B cell (primary cell): ENCODE data around the gene GPC5. TPM values are rescaled to one million over a fixed set of nuclear protein-coding genes. Genes with fewer than 3 reads are reported as not detected.

Experiments used
- ATAC-seq: fragments of 200-7000 bp; cut with Tn5 transposase; one replicate; pipeline ENCODE4 v1.10.0; 2021; ENCODE audit warnings: low read depth, mild to moderate bottlenecking, moderate number of reproducible peaks, moderate library complexity
- CTCF ChIA-PET: fragments of 350-600 bp; sonication (Branson Sonifier 250); formaldehyde crosslinking; loops from one replicate; lab custom pipeline; 2021; ENCODE audit warnings: antibody characterized with exemption, inconsistent platforms; lab: Charles Lee
- POLR2A ChIA-PET: fragments of 350-600 bp; sonication (Branson Sonifier 250); formaldehyde crosslinking; loops from one replicate; lab custom pipeline; 2021; ENCODE audit warnings: antibody characterized with exemption; lab: Charles Lee
- DNase-seq: peaks from one replicate; pipeline ENCODE4 v3.0.0; 2013
- H2AFZ ChIP-seq: 2 replicates; pipeline ENCODE4 v1.6.1; 2012; ENCODE audit warnings: mild to moderate bottlenecking, low read depth, low read length; ENCODE audit not compliant: insufficient read depth, poor library complexity, severe bottlenecking
- H3K27ac ChIP-seq, 2 donors: 1 replicate in 1 of 2; 2 replicates in 1 of 2; pipeline ENCODE4 v1.5.1; 2012 to 2013; ENCODE audit warnings: low read length in 2 of 2, mild to moderate bottlenecking in 2 of 2, moderate library complexity in 1 of 2
- H3K27me3 ChIP-seq, 4 experiments: fragments of 200-600 bp in 1 of 4; sonication (generic) in 1 of 4; replicated peaks in 1 of 4; 1 replicate in 2 of 4; 2 replicates in 2 of 4; pipeline versions ENCODE4 v1.6.1 to v1.7.0; 2013 to 2016; ENCODE audit warnings: low read length in 3 of 4, mild to moderate bottlenecking in 2 of 4, mixed read lengths in 1 of 4, moderate library complexity in 1 of 4; ENCODE audit not compliant: insufficient read depth in 4 of 4, control insufficient read depth in 3 of 4; ENCODE audit errors: control extremely low read depth in 1 of 4
- H3K36me3 ChIP-seq, 2 experiments: replicated peaks in 1 of 2; 1 replicate in 1 of 2; 2 replicates in 1 of 2; pipeline versions ENCODE4 v1.6.1 to v1.7.1; 2013; ENCODE audit warnings: low read length in 1 of 2; ENCODE audit not compliant: insufficient read depth in 2 of 2, control insufficient read depth in 1 of 2; ENCODE audit errors: control extremely low read depth in 1 of 2, extremely low read depth in 1 of 2
- H3K4me1 ChIP-seq, 2 donors: fragments of 200-600 bp in 1 of 2; sonication (generic) in 1 of 2; 1 replicate in 1 of 2; 2 replicates in 1 of 2; pipeline versions ENCODE4 v1.5.1 to v1.6.1; 2013 to 2017; ENCODE audit warnings: low read length in 2 of 2; ENCODE audit not compliant: control insufficient read depth in 2 of 2, insufficient read depth in 2 of 2
- H3K4me2 ChIP-seq: replicated peaks from 2 replicates; pipeline ENCODE3; 2012; ENCODE audit warnings: mild to moderate bottlenecking, low read depth, low read length; ENCODE audit not compliant: poor library complexity, severe bottlenecking
- H3K4me3 ChIP-seq, 5 experiments: fragments of 200-600 bp in 1 of 5; sonication (generic) in 1 of 5; 1 replicate in 3 of 5; 2 replicates in 2 of 5; pipeline versions ENCODE4 v1.5.1 to v1.7.0; 2011 to 2016; ENCODE audit warnings: low read length in 4 of 5, mild to moderate bottlenecking in 4 of 5, low read depth in 2 of 5, control low read depth in 1 of 5, moderate library complexity in 1 of 5; ENCODE audit not compliant: insufficient read depth in 1 of 5; ENCODE audit errors: control extremely low read depth in 1 of 5, extremely low read depth in 1 of 5
- H3K79me2 ChIP-seq: fragments of 200-600 bp; sonication (generic); one replicate; pipeline ENCODE4 v1.6.0; 2016; ENCODE audit warnings: low read length; ENCODE audit not compliant: control insufficient read depth, insufficient read depth
- H3K9ac ChIP-seq: fragments of 200-600 bp; sonication (generic); 2 replicates; pipeline ENCODE4 v1.6.1; 2017; ENCODE audit warnings: mild to moderate bottlenecking, low read length, moderate library complexity
- H3K9me3 ChIP-seq, 3 donors: one replicate each; pipeline versions ENCODE4 v1.6.1 to v1.7.1; 2013; ENCODE audit warnings: low read length in 2 of 3; ENCODE audit not compliant: control insufficient read depth in 2 of 3, insufficient read depth in 1 of 3; ENCODE audit errors: control extremely low read depth in 1 of 3
- H4K20me1 ChIP-seq: 2 replicates; pipeline ENCODE4 v1.6.0; 2012; ENCODE audit warnings: mild to moderate bottlenecking, low read length; ENCODE audit not compliant: insufficient read depth, control insufficient read depth, poor library complexity, severe bottlenecking
- H3K27ac Mint-ChIP-seq: one replicate; pipeline ENCODE4 v1.8.0; 2021; ENCODE audit warnings: mixed read lengths
- H3K27me3 Mint-ChIP-seq: one replicate; pipeline ENCODE4 v1.8.0; 2021; ENCODE audit warnings: mixed read lengths
- H3K4me1 Mint-ChIP-seq: one replicate; pipeline ENCODE4 v1.8.0; 2021; ENCODE audit warnings: mixed read lengths
- H3K4me3 Mint-ChIP-seq: one replicate; pipeline ENCODE4 v1.8.0; 2021; ENCODE audit warnings: mixed read lengths
- H3K9me3 Mint-ChIP-seq: one replicate; pipeline ENCODE4 v1.8.0; 2022; ENCODE audit warnings: mixed read lengths; ENCODE audit not compliant: insufficient read depth
- CTCF ChIP-seq: fragments of 200-600 bp; IDR thresholded peaks from one replicate; pipeline ENCODE4 v1.8.0; 2022; ENCODE audit warnings: antibody characterized with exemption, mild to moderate bottlenecking
- EZH2 ChIP-seq: IDR thresholded peaks from 2 replicates; pipeline ENCODE4 v1.6.1; 2012; ENCODE audit warnings: borderline replicate concordance, low read depth, mild to moderate bottlenecking, moderate library complexity, low read length; ENCODE audit not compliant: insufficient read depth, poor library complexity, severe bottlenecking
- WGBS: methylation state at CpG from one replicate; pipeline ENCODE4 v1.1.5; 2013; ENCODE audit warnings: missing lambda C conversion rate; ENCODE audit not compliant: insufficient coverage; 5-methylcytosine and 5-hydroxymethylcytosine counted together
- intact Hi-C: fragments of 100-400 bp; cut with micrococcal nuclease; formaldehyde crosslinking; loops from one replicate; pipeline ENCODE4 v1.10.0; 2022
- polyA plus RNA-seq: library from polyadenylated mRNA; depleted of rRNA; stranded (reverse); fragments of >200 nt; gene quantifications from 2 replicates; pipeline ENCODE4 v1.2.3, GENCODE V29; 2012
- total RNA-seq, 2 donors: library from RNA; stranded (reverse); fragments of 120-200 nt in 1 of 2; gene quantifications; 1 replicate in 1 of 2; 2 replicates in 1 of 2; pipeline versions ENCODE4 v1.2.3 to v1.2.4, GENCODE V29; 2013 to 2022

GPC5 gene
- total and polyA plus RNA-seq, 2 donors (not counting 1 experiment from before 2014, with no cell fraction given): 0.15 to 0.30 TPM

GRCh38 chr13:91355826-91356710, 42.4 kb upstream of the GPC5 start:
- H2AFZ ChIP-seq: no peak overlapping the region
- DNase-seq (no peak), ATAC-seq (no peak)
- H3K4me3 ChIP-seq: no peak overlapping the region
- peaks cover 24% of the 10 kb centered on the region for H4K20me1 ChIP-seq
- peaks cover 16% of the 10 kb centered on the region for H3K79me2 ChIP-seq
- Mint-ChIP-seq H3K27me3 (no peaks in the 10 kb centered on the region), H3K27ac (no peak overlapping the region), H3K4me3 (no peak overlapping the region), H3K9me3 (no peaks in the 10 kb centered on the region), H3K4me1 (peaks cover 18% of the 10 kb centered on the region)
- intact Hi-C loops: no loop called here
- no peaks in the 10 kb centered on the region for H3K27me3 ChIP-seq
- no peaks in the 10 kb centered on the region for H3K9me3 ChIP-seq
- no peak overlapping the region for H3K9ac ChIP-seq
- H3K4me2 ChIP-seq: no peak overlapping the region
- ChIA-PET CTCF (no interaction called here), POLR2A (no interaction called here)
- TF ChIP-seq EZH2: no peak
- no peak for TF ChIP-seq CTCF
- peaks cover under 1% of the 10 kb centered on the region in 2 donors for H3K4me1 ChIP-seq
- H3K27ac ChIP-seq: no peak overlapping the region
- H3K36me3 ChIP-seq: peaks cover 2 to 40% of the 10 kb centered on the region in 2 experiments
- 100% methylated on average over 2 of the region's 6 CpGs for WGBS
